ENCODE results near the gene POMC.

DNA sequence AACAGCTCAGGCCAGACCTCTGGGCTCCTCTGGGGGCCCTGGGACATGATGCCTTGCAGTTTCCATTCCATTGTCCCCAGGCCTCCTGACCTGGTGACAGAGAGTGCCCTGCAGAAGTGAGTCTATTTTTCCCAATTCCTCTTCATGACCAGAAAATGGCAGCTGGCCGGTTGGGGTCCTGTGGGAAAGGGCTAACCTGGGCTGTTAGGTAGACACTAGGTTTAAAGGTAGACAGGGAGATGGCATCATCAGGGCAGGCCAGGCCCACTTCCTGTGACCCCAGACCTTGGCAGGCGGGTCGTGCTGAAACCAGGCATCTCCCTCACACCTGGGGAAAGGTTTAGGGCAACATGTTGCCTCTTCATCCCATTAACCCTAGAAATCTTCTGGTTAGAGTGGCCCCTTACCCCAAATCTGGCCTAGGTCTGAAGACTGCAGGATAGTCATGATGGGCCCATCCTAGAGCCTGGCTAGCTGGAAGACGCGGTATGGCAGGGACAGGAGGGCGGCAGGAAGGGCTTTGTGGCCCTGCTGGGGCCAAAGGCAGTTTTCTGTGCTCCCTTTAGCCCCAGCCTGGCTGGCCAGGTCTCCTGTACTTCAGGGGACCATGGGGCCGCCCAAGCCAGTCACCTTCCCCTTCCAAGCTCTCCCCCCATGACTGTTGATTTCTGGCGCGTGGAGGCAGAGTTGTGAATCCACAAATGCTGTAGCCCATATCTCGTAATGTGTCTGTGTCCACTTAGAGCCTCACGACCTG lies 10.1 kb downstream of the POMC start:
- TF ChIP-seq, protein P1, sequence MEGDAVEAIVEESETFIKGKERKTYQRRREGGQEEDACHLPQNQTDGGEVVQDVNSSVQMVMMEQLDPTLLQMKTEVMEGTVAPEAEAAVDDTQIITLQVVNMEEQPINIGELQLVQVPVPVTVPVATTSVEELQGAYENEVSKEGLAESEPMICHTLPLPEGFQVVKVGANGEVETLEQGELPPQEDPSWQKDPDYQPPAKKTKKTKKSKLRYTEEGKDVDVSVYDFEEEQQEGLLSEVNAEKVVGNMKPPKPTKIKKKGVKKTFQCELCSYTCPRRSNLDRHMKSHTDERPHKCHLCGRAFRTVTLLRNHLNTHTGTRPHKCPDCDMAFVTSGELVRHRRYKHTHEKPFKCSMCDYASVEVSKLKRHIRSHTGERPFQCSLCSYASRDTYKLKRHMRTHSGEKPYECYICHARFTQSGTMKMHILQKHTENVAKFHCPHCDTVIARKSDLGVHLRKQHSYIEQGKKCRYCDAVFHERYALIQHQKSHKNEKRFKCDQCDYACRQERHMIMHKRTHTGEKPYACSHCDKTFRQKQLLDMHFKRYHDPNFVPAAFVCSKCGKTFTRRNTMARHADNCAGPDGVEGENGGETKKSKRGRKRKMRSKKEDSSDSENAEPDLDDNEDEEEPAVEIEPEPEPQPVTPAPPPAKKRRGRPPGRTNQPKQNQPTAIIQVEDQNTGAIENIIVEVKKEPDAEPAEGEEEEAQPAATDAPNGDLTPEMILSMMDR (IDR thresholded peaks at IDR 0.05) = no peak
- TF ChIP-seq POLR2A (IDR thresholded peaks at IDR 0.05) = no peak
